ENCODE data around the gene ROR1. TPM values are rescaled to one million over a fixed set of nuclear protein-coding genes. Genes with fewer than 3 reads are reported as not detected.

ROR1 gene
- total RNA-seq, 1 donor from 2014 or later: 11.0 TPM

DNA sequence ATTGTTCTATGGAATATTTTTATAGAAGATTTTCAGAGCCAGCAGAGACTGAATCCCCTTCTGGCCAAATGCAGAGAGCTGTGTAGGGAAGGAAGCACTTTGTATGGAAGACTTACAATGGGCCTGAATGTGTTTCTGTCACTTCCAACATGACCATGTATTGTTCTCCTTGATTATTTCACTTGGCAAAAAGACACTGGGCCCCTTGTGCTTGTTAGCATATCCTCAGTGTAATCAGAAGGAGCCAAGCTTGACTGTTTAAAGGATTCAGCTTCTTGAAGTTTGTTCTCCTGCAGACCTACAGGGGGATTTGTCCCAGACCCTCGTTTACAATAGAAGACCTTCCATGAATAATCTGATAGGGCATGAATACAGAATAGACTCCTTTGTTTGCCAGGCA, 381.5 kb downstream of the ROR1 start:
- no peak for TF ChIP-seq CTCF (conservative IDR thresholded peaks at IDR 0.05)
- DNase-seq (ENCODE audit: low read depth, low spot score): no peak
- no peaks in the 10 kb centered on the region for H3K27me3 Mint-ChIP-seq (ENCODE audit: low read depth)

DNA sequence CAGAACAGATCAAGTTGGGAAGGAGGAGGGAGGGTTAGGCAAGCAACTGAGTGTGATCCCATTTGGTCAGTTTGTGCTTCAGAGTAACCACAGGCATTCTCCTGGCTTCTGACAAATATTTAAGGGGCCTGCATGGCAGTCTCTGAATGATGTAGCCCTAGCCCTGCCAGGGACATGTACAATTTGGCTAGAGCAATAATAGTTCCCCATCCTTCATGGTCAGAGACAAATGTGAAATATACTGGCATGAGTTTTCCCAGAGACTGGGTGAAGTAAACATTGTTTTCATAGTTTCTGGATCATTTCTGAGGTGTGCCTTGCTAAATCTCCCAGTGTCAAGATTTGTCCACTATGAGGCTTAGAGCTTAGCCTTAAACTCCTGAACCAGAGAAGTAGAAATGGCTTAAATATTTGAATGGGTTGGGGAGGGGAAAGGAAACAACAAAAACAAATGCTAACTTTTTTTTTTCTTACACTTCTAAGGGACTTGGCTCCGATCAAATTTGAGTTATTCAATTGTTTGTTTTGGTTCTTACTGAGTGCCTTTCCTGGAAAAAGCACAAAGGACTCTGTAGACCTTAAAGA, 387.6 kb downstream of the ROR1 start:
- TF ChIP-seq CTCF (conservative IDR thresholded peaks at IDR 0.05): no peak
- Mint-ChIP-seq H3K27ac (ENCODE audit: unreplicated experiment) (no peak overlapping the region), H3K27me3 (ENCODE audit: low read depth) (no peaks in the 10 kb centered on the region), H3K9me3 (no peaks in the 10 kb centered on the region), H3K4me1 (peaks cover 42% of the 10 kb centered on the region), H3K36me3 (ENCODE audit: low read depth) (peaks cover 3% of the 10 kb centered on the region), H3K4me3 (no peak overlapping the region)
- DNase-seq (ENCODE audit: low read depth, low spot score): no peak

More for the DNA sequence above, 381.5 kb downstream of the ROR1 start:
- Mint-ChIP-seq H3K4me1 (peaks cover 32% of the 10 kb centered on the region), H3K9me3 (no peaks in the 10 kb centered on the region), H3K4me3 (no peak overlapping the region), H3K27ac (ENCODE audit: unreplicated experiment) (no peak overlapping the region), H3K36me3 (ENCODE audit: low read depth) (peaks cover 3% of the 10 kb centered on the region)

DNA sequence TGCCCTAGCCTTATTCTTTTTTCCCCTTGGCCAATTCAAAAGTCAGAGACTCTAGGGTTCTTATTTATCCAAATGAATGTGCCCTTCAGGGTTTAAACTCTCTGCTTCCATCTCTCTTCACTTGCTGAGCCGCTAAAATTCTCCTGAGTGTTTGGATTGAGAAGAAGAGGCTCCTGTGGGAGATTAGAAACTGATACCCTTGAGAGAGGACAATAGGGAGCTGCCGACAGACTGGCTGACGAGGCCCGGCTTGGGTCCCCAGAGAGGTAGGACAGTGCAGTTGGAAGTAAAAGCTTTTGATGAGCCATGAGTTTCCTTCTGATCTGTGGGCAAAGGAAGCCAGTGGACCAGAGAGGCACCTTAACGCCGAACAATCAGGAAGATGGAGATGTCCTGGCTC, 388.3 kb downstream of the ROR1 start:
- Mint-ChIP-seq H3K36me3 (ENCODE audit: low read depth) (peaks cover 3% of the 10 kb centered on the region), H3K4me3 (no peak overlapping the region), H3K9me3 (no peaks in the 10 kb centered on the region), H3K27ac (ENCODE audit: unreplicated experiment) (no peak overlapping the region), H3K4me1 (peaks cover 42% of the 10 kb centered on the region), H3K27me3 (ENCODE audit: low read depth) (no peaks in the 10 kb centered on the region)
- DNase-seq (ENCODE audit: low read depth, low spot score): no peak
- no peak for TF ChIP-seq CTCF (conservative IDR thresholded peaks at IDR 0.05)

DNA sequence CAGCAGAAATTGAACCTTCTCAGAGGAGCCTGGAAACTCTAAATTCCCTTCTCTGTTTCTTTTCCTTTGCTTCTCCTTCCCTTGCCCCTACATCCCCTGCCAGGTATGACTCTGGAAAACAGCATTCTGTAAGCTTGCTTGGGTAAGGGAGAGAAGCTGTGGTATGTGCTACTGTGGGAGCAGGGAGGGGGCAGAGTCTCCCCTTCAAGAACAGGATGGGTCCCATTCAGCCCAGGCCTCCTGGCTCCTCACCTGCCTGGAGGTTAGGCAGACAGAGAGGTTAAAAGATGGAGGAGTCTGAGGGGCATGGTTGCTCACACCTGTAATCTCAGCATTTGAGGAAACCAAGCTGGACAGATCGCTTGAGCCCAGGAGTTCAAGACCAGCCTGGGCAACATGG, 389.0 kb downstream of the ROR1 start:
- Mint-ChIP-seq H3K4me3 (no peak overlapping the region), H3K9me3 (no peaks in the 10 kb centered on the region), H3K4me1 (peaks cover 42% of the 10 kb centered on the region), H3K27me3 (ENCODE audit: low read depth) (no peaks in the 10 kb centered on the region), H3K36me3 (ENCODE audit: low read depth) (peaks cover 3% of the 10 kb centered on the region), H3K27ac (ENCODE audit: unreplicated experiment) (no peak overlapping the region)
- no peak for TF ChIP-seq CTCF (conservative IDR thresholded peaks at IDR 0.05)
- DNase-seq (ENCODE audit: low read depth, low spot score): no peak

GRCh38 chr1:64163431-64163830, 389.6 kb downstream of the ROR1 start:
- H3K4me3 Mint-ChIP-seq: no peak overlapping the region
- no peak overlapping the region for H3K27ac Mint-ChIP-seq (ENCODE audit: unreplicated experiment)
- no peaks in the 10 kb centered on the region for H3K9me3 Mint-ChIP-seq
- H3K36me3 Mint-ChIP-seq (ENCODE audit: low read depth): peaks cover 8% of the 10 kb centered on the region
- peaks cover 42% of the 10 kb centered on the region for H3K4me1 Mint-ChIP-seq
- no peak for DNase-seq (ENCODE audit: low read depth, low spot score)
- H3K27me3 Mint-ChIP-seq (ENCODE audit: low read depth): no peaks in the 10 kb centered on the region
- TF ChIP-seq CTCF (conservative IDR thresholded peaks at IDR 0.05): no peak

Measured in neural crest cell (in vitro differentiated cells).